Measurements from ENCODE around the gene ATP1A4. TPM values are rescaled to one million over a fixed set of nuclear protein-coding genes. Genes with fewer than 3 reads are reported as not detected.

The ATP1A4 gene
- total and polyA plus RNA-seq, 2 of the 8 experiments (the other 6 are each of a cell fraction or from before 2014, with no cell fraction given): 0.48 to 0.61 TPM

- TF ChIP-seq HDAC2 (IDR thresholded peaks at IDR 0.05; ENCODE audit: borderline replicate concordance in 1 of 2, low read depth in 2 of 2, low read length in 2 of 2): no peak
- no peak for TF ChIP-seq GTF2F1 (IDR thresholded peaks at IDR 0.05; ENCODE audit: borderline replicate concordance, low read depth, low read length)
Measured at GRCh38 chr1:160167056-160167455, 15.7 kb downstream of the ATP1A4 start (continued).
